Measurements from ENCODE around the gene HHAT.

DNA sequence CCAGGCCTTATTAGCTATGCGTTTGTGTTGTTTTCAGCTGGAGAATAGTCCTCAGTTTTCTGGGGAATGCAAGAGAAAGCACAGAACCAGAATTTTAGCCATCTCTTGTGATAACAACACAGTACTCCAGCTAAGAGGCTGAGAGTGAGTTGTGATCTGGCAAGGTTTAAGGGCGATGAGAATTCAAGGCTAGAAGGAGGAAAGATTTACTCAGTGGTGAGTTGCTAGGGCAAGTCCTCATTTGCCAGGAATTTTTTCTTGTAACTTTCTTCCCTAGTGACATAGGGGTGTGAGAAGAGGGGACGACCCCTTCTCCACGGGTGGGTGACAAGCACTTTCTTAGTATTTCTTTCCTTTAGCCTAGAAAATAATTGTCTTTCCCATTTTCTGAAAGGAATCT, 53.2 kb downstream of the HHAT start:
- TF ChIP-seq, protein P1, sequence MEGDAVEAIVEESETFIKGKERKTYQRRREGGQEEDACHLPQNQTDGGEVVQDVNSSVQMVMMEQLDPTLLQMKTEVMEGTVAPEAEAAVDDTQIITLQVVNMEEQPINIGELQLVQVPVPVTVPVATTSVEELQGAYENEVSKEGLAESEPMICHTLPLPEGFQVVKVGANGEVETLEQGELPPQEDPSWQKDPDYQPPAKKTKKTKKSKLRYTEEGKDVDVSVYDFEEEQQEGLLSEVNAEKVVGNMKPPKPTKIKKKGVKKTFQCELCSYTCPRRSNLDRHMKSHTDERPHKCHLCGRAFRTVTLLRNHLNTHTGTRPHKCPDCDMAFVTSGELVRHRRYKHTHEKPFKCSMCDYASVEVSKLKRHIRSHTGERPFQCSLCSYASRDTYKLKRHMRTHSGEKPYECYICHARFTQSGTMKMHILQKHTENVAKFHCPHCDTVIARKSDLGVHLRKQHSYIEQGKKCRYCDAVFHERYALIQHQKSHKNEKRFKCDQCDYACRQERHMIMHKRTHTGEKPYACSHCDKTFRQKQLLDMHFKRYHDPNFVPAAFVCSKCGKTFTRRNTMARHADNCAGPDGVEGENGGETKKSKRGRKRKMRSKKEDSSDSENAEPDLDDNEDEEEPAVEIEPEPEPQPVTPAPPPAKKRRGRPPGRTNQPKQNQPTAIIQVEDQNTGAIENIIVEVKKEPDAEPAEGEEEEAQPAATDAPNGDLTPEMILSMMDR (IDR thresholded peaks at IDR 0.05): no peak
- no peak for TF ChIP-seq POLR2A (IDR thresholded peaks at IDR 0.05)
- TF ChIP-seq POLR2AphosphoS5 (IDR thresholded peaks at IDR 0.05): no peak

All from stomach (tissue), 4 donors.